ENCODE data around the gene SEC31B.
A peak's percentile ranks its signal among the peaks of the same experiment; 100 is the strongest.

The SEC31B gene

GRCh38 chr10:100519311-100520051 is at the start of gene SEC31B:
Gene SEC31B, minus strand, starts transcription at chr10:100519861. Its CDS starts 2,909 bp downstream, at chr10:100516952.
- DNase-seq (ENCODE audit: low spot score) = no peak

GRCh38 chr10:100568912-100569311 is 49.3 kb upstream of the SEC31B start:
- DNase-seq (ENCODE audit: low spot score) = no peak

- no peak for DNase-seq (ENCODE audit: low spot score)
Measured at GRCh38 chr10:100567826-100568225, 48.2 kb upstream of the SEC31B start.

- DNase-seq (ENCODE audit: low spot score) = no peak
Measured at GRCh38 chr10:100567249-100567648, 47.6 kb upstream of the SEC31B start.

- no peak for DNase-seq (ENCODE audit: low spot score)
Measured at GRCh38 chr10:100566561-100566960, 46.9 kb upstream of the SEC31B start.

- DNase-seq (ENCODE audit: low spot score) = no peak
Measured at GRCh38 chr10:100565206-100565985, 45.7 kb upstream of the SEC31B start.

- peak; percentile 60 for DNase-seq (ENCODE audit: low spot score)
Measured at GRCh38 chr10:100562008-100562672, 42.5 kb upstream of the SEC31B start.

- DNase-seq (ENCODE audit: low spot score) = no peak
Measured at GRCh38 chr10:100561005-100561404, 41.3 kb upstream of the SEC31B start.

- DNase-seq (ENCODE audit: low spot score) = no peak
Measured at GRCh38 chr10:100560248-100560647, 40.6 kb upstream of the SEC31B start.

- no peak for DNase-seq (ENCODE audit: low spot score)
Measured at GRCh38 chr10:100554902-100555301, 35.2 kb upstream of the SEC31B start.

- no peak for DNase-seq (ENCODE audit: low spot score)
Measured at GRCh38 chr10:100553929-100554328, 34.3 kb upstream of the SEC31B start.

GRCh38 chr10:100551738-100552137 is 32.1 kb upstream of the SEC31B start:
- no peak for DNase-seq (ENCODE audit: low spot score)

GRCh38 chr10:100551196-100551595 is 31.5 kb upstream of the SEC31B start:
- DNase-seq (ENCODE audit: low spot score) = no peak

GRCh38 chr10:100544950-100545349 is 25.3 kb upstream of the SEC31B start:
- no peak for DNase-seq (ENCODE audit: low spot score)

GRCh38 chr10:100537475-100537874 is 17.8 kb upstream of the SEC31B start:
- no peak for DNase-seq (ENCODE audit: low spot score)

- peak; percentile 95 for DNase-seq (ENCODE audit: low spot score)
Measured at GRCh38 chr10:100535715-100536353, 16.2 kb upstream of the SEC31B start, which contains the start of gene HIF1AN. Gene HIF1AN, plus strand, starts transcription at chr10:100535943. Its CDS starts 16 bp downstream, at chr10:100535959.

- no peak for DNase-seq (ENCODE audit: low spot score)
Measured at GRCh38 chr10:100535338-100535714, 15.7 kb upstream of the SEC31B start.

GRCh38 chr10:100534726-100535125 is 15.1 kb upstream of the SEC31B start:
- peak; percentile 26 for DNase-seq (ENCODE audit: low spot score)

GRCh38 chr10:100531761-100532160 is 12.1 kb upstream of the SEC31B start:
- no peak for DNase-seq (ENCODE audit: low spot score)

GRCh38 chr10:100529475-100530298 is 10.0 kb upstream of the SEC31B start, which contains the start of gene NDUFB8:
Gene NDUFB8, minus strand, starts transcription at chr10:100529871. Its CDS starts 20 bp downstream, at chr10:100529851.
- DNase-seq (ENCODE audit: low spot score) = peak; percentile 91

- DNase-seq (ENCODE audit: low spot score) = peak; percentile 17
Measured at GRCh38 chr10:100528921-100529474, 9.3 kb upstream of the SEC31B start.

Data from pons (tissue), 1 donor.